Erythroblast (primary cell): ENCODE results near the gene FBL.

Source experiments
- DNase-seq, 2 experiments: peaks; one replicate each; lab custom pipeline; 2025; lab: John Stamatoyannopoulos, UW
- GATA1 ChIP-seq: IDR thresholded peaks from 2 replicates; pipeline ENCODE4 v1.6.1; 2011; ENCODE audit warnings: low read depth, mild to moderate bottlenecking, control low read depth, low read length, moderate library complexity
- POLR2A ChIP-seq: IDR thresholded peaks from 2 replicates; pipeline ENCODE4 v1.6.1; 2011; ENCODE audit warnings: mild to moderate bottlenecking, low read length

FBL gene

DNA sequence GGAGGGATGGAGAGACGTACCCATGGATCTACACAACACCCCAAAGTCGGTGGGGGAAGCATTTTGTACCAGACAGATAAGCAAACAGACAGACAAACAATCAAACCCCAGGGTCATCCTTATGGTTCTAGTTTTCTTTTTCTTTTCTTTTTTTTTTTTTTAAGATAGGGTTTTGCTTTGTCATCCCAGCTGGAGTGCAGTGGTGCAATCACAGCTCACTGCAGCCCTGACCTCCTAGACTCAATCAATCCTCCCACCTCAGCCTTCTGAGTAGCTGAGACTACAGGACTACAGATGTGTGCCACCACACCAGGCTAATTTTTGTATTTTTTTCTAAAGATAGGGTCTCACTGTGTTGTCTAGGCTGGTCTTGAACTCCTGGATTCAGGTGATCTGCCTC lies 17.9 kb upstream of the FBL start:
- TF ChIP-seq GATA1 (no peak), POLR2A (no peak)
- DNase-seq = no peak

DNA sequence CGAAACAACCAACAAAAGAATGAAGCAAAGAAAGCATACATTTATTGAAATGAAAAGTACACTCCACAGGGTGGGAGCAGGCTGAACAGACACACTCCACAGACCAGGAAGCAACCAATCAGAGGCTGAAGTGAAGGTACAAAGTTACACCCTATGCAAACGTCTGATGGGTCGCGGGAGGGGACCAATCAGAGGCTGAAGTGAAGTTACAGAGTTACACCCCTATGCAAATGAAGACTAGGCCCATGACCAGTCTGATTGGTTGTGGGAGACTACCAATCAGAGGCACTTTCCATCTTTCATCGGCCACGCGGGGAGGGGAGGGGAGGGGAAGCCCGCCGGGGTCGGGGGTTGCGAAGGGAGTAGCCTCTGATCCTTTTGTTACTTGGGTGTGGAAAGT lies 12.4 kb upstream of the FBL start:
- DNase-seq = peak in 1 of 2 experiments; percentile 18
- TF ChIP-seq POLR2A (no peak), GATA1 (no peak)

DNA sequence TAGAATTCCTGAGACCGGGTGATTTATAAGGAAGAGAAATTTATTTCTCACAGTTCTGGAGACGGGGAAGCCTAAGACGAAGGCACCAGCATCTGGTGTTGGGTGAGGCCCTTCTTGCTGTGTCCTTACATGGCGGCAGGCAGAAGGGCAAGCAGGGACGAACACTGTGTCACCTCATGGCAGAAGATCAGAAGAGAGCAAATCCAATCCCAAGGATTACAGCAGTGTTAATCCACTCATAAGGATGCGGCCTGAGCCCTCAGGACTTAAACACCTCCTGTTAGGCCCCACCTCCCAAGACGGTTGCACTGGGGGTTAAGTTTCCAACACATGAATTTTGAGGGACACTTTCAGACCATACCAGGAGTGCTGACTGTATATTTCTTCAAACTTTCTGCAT lies 6.7 kb upstream of the FBL start:
- DNase-seq = no peak
- no peak for TF ChIP-seq POLR2A
- no peak for TF ChIP-seq GATA1

DNA sequence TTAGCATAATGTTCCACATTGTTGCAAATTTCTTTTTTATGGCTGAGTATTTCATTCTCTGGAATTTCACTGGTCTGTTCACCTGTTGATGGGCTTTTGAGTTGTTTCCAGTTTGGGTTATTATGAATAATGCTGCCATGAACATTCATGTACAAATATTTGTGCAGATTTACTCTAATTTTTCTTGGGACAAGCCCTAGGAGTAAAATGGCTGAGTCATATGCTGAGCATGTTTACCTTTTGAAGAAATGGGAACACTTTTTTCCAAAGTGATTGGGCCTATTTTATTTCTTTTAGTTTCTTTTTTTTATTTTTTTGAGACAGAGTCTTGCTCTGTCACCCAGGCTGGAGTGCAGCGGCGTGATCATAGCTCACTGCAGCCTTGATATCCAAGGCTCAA lies 4.7 kb upstream of the FBL start:
- no peak for DNase-seq
- no peak for TF ChIP-seq POLR2A
- TF ChIP-seq GATA1 = no peak

DNA sequence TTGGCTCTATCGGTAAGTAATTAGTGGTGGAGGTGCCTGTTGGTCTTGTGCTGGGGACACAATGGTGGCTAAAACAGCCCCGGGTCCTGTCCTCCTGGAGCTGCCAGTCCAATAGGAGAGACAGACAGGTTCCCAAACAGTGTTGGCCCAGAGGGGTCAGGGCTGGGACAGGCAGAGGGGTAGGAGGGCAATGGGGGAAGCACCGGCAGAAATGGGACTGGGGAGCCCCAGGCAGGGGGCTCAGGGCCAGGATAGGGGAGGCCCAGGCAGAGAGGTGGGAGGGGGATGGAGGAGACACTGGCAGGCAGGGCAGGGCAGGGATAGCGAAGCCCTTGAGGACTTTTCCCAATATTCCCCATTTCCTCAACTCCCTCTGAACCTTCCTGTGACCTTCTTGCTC lies 2.2 kb upstream of the FBL start:
- TF ChIP-seq POLR2A (no peak), GATA1 (no peak)
- no peak for DNase-seq

DNA sequence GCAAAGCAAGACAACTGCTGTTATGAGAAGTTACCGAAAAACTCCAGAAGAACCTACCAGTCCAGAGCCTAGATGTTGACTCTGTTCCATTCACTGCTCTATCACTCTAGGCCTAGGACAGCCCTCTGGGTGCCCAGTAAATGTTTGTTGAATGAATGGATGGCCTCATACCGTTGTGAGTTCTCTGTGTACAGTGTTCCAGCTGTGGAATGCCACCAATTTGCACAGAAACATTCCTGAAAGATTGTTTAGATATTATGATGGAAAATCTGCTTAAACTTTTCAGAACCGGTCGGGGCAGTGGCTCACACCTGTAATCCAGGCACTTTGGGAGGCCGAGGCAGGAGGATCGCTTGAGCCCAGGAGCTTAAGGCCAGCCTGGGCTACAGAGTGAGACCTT lies 1.3 kb upstream of the FBL start:
- no peak for DNase-seq

DNA sequence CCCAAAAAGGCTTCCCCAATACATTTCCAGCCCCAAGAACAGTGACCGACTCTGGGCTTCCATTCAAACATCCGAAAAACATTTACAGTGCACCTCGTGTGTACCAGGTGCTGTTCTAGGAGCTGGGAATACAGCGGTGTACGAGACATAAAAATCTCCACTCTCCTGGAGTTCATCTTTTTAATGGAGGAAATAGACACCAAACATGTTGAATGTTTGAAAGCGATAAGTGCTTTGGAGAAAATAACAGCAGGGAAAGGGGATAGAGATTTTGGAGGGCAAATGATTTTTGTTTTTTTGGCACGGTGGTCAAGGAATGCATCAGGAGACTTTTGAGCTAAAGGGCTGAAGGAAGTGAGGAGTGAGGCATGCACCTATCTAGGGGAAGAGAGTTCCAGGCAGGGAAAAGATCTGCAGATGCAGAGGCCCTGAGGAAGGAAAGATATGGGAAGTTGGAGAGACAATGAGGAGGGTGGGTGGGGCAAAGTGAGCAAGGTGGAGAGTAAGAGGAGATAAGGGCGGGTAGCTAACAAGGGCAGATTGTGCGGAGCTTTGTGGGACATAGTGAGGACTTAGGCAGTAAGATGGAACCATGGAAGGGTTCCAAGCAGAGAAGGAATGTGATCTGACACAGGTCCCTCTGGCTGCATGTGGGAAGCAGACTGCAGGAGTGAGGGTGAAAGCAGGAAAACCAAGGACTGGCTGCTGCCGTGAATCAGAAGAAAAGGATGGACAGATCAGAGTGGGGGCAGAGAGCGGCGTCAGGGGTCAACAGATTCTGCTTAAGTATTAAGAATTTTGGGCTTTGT lies 703 bp upstream of the FBL start:
- peak; percentile 45 to 54 for DNase-seq

More for the DNA sequence above, 1.3 kb upstream of the FBL start:
- no peak for TF ChIP-seq GATA1
- no peak for TF ChIP-seq POLR2A

DNA sequence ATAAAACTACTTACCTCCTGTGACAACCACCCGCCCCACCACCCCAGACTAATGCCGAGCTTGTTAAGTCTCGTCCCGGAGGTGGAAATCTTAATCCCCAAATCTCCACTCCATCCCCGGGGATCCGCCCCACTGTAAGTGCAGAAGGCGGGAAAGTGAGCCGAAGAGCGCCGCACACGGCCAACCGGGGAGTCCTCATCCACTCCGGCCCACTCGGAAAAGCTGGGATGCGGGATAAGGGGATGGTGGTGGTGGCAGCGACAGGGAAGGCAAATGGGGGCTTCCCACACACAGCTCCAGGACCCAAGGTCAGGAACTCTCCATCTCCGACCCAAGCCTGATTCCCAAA lies 621 bp downstream of the FBL start:
- TF ChIP-seq POLR2A (no peak), GATA1 (no peak)
- peak; percentile 50 to 54 for DNase-seq

More for the DNA sequence above, 703 bp upstream of the FBL start:
- TF ChIP-seq POLR2A (peak; percentile 58), GATA1 (no peak)

DNA sequence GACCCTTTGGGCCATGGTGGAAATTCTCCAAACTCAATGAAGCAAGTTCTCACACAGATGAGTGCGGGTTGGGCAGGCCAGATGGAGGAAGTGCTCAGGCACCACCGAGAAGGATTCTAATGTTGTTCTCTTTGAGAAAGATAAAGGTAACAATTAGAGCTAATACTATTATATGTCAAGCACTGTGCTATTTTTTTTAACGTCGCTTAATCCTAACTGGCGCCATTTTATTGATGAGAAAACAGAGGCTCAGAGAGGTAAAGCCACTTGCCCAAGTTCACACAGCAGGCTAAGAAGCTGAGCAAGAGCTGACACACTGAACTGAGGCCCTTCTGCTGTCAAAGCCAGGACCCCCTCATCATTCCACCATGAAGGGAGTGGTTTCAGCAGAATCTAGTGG lies 1.0 kb downstream of the FBL start:
- no peak for DNase-seq

DNA sequence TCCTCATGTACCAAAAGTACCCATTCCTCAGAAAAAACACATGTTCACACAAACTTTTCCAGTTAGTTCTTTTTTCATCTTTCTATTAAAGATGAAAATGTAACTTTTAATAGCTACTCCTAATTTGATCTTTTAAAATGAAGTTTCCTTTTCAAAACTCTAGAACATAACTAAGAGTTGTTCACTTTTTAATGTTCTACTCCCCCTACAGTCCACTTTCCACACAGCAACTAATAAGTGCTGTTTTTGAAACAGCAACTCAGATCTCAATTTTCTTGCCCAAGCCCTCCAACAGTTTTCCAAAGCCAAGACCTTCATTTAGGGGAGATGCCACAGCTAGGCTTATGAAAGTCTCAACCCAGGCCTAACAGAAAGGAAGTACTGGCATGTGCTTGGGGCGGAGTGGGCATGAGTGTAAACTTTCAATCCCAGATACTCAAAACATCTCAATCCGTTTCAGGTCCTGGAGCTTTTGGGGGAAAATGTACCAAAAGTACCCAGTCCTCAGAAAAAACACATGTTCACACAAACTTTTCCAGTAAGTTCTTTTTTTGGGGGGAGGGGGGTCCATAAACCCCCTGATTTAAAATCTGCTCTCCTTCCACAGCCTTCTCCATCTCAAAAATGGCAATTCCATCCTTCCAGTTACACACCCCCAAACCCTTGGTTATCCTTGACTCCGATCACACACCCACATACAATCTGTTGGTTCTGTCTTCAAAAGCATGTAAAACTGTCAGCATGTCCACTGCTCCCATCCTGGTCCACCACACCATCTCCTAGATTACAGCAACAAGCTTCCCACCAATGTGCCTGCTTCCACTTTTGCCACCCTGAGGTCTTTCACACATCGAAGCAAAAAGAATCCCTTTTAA lies 2.0 kb downstream of the FBL start:
- peak; percentile 60 to 74 for DNase-seq
- TF ChIP-seq POLR2A = no peak
- no peak for TF ChIP-seq GATA1

More for the DNA sequence above, 1.0 kb downstream of the FBL start:
- TF ChIP-seq GATA1 (no peak), POLR2A (no peak)

DNA sequence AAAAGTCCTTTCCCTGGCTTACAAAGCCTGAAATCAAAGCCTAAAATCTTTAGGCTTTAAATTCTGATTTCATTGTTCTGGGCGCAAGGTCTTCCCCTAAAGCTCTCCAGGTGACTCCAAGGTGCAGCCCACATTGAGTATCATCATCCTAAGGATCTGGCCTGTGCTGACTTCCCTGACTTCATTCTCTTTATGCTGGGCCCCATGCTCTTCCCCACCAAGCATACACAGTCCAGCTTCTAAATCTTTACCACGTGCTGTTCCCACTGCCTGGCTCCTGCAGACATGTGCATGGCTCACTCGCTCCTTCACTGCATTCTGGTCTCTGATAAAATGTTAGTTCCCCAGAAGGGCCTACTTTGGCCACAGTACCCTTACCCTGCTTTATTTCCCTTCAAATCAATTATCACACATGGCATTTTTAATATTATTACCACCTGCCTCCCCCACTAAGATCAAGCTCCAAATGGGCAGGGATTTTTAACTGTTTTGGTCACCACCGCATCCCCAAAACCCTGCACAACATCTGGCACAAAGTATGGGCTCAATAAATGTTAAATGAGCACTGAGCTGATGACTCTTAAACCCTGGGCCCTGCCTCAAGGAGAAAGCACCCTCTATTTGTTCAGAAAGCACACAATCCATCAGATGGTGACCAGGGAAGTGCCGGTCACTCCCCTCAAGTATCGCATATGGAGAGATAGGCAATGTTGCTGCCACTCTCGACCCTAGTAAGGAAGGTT lies 3.3 kb downstream of the FBL start:
- TF ChIP-seq POLR2A (no peak), GATA1 (no peak)
- no peak for DNase-seq

DNA sequence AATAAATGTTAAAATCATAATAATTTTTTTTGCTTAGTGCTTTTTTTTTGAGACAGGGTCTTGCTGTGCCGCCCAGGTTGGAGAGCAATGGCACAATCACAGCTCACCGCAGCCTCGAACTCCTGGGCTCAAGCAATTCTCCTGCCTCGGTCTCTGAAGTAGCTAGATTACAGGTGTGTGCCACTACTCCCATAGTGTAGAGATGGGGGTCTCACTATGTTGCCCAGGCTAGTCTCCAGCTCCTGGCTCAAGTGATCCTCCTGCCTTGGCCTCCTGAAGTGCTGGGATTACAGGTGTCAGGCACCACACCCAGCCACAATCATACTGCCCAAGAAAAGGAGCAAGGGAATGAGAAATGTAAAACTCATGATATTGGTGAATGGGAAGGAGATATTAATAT lies 5.1 kb downstream of the FBL start:
- no peak for DNase-seq
- no peak for TF ChIP-seq POLR2A
- no peak for TF ChIP-seq GATA1

DNA sequence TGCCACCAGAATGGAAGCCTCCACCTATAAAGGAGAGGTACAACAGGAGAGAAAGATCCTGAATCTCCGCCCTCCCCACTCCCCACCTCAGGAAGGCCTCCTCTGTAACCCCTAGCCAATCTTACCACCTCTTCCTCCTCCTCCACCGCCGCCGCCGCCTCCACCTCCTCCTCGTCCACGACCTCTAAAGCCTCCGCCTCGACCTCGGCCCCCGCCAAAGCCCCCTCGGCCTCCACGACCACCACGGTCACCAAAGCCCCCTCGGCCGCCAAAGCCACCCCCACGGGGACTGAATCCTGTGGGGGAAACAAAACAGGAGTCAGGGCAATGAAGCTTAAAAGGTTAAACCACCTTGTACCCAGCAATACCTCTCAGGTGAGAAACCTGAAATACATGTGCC lies 5.7 kb downstream of the FBL start:
- no peak for TF ChIP-seq GATA1
- TF ChIP-seq POLR2A = no peak
- no peak for DNase-seq
